SKM-1 (cell line): ENCODE data around the gene LENEP.

Source experiments
- DNase-seq: peaks from one replicate; lab custom pipeline; 2025; ENCODE audit not compliant: unreplicated experiment; lab: John Stamatoyannopoulos, UW

The LENEP gene

DNA sequence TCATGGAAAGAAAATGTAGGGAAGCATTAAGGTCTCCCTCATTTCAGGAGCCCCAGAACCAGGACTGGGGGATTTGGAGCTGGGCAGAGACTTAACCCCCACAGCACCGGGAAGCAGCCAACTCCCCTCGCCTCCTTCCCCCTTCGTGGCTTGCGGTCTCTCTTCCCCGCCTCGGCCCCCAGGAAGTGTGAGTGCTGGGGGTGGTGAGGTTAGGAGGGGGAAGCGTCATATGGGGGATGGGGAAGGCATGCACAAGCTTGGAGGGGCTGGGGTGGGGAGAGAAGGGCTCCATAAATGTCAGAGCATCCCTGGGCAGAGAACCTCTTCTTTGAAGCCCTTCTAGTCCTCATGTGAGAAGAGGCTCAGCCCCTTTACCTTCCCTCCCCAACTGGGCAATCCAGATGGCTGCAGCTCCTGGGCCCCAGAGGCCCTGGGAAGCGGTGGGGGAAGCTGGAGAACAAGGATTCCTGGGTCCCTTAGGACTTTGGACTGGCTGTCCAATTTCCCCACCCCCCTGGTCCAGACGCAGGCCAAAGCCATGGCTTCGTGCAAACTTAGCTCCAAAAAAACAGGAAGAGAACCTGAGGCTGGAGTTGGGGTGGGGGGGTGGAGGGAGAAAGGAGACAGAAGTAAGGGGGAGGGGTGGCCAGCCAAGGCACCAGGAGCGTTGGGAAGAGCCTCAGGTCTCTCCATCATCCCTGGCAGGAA, 17.0 kb downstream of the LENEP start:
- peak; percentile 77 for DNase-seq

DNA sequence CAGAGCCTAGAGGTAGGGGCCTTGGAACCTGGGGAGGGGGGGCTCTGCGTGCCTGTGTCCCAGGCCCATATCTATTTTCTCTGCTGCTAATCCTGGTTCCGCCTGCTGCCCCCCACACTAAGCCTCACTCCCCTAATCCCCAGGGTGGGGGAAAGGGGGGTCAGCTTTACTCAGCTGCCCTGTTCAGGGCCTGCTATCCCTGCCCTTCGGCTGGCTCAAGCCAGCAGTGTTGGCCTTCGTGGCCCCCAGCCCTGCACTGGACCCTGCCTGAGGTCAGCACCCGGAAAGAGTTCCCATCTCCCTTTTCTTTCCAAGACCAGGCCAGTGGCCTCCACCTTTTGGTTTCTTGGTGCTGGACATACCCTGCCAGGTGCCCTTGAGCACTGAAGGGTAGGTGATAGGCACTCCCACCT, 17.6 kb downstream of the LENEP start:
- DNase-seq, result no peak

DNA sequence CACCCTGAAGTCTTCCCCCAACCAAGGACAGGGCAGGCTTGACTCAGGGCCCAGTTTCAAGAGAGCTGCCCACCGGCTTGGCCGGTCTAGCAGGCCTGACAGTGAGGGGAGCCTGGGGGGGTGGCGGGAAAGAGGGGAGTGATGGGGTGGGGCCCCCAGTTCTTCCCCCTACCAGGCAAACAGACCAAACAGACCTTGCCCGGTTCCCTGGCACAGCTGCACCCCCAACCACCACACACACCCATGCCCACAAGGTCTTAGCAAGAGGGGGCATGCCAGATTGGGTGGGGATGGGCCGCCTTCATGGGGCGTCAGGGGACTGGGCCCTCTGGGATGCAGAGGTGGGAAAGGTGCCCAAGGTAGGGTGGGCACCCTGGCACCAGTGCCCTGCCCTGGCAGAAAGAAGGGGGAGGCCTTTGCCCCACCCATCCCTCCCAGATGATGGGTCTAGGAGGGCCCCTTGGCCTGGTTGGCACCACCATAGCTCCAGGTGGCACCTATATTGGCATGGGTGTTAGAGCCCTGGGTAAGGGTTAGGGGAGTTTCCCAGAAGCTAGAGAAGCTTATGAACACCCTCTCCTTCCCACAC, 18.1 kb downstream of the LENEP start:
- DNase-seq, result no peak

DNA sequence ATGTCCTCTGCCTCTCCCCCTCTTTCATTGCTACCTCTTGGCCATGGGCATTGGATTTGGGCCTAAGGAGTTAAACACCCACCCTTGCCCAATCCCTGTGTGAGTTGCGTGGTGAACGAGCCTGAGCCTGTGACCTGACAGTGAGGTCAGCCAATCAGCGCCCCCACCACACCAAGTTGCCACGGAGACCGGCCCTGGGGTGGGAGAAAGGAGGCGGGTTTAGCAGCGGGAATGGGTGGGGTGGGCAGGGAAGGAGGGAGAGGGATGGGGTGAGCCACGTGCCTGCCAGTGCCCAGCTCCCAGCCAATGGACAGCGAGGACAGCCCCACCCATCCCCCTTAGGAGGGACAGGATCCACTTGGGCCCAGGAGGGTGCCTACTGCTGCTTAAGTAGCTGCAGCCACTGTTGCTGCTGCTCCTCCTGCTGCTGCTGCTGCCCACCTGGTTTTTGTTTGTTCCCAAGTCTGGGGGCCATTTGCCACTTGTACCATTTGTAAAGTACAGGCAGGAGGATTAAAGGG, 18.7 kb downstream of the LENEP start:
- no peak for DNase-seq

GRCh38 chr1:155012776-155013602, 19.6 kb downstream of the LENEP start:
- no peak for DNase-seq

- no peak for DNase-seq
Observed at GRCh38 chr1:155013632-155014031, 20.2 kb downstream of the LENEP start.

GRCh38 chr1:155014709-155015508, 21.5 kb downstream of the LENEP start:
- DNase-seq, result no peak

- DNase-seq, result no peak
Observed at GRCh38 chr1:155015527-155016230, 22.3 kb downstream of the LENEP start.

DNA sequence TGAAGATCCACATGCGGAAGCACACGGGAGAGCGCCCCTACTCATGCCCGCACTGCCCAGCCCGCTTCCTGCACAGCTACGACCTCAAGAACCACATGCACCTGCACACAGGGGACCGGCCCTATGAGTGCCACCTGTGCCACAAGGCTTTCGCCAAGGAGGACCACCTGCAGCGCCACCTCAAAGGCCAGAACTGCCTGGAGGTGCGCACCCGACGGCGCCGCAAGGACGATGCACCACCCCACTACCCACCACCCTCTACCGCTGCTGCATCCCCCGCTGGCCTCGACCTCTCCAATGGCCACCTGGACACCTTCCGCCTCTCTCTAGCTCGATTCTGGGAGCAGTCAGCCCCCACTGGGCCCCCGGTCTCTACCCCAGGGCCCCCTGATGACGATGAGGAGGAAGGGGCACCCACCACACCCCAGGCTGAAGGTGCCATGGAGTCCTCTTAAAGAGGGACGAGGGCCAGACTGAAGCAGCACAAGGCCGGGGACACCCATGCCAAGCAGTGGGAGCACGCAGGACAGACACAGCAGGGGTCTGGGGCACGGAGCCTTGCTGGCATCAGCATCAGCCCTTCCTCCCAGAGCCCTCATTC, 22.9 kb downstream of the LENEP start:
- DNase-seq, result no peak

DNA sequence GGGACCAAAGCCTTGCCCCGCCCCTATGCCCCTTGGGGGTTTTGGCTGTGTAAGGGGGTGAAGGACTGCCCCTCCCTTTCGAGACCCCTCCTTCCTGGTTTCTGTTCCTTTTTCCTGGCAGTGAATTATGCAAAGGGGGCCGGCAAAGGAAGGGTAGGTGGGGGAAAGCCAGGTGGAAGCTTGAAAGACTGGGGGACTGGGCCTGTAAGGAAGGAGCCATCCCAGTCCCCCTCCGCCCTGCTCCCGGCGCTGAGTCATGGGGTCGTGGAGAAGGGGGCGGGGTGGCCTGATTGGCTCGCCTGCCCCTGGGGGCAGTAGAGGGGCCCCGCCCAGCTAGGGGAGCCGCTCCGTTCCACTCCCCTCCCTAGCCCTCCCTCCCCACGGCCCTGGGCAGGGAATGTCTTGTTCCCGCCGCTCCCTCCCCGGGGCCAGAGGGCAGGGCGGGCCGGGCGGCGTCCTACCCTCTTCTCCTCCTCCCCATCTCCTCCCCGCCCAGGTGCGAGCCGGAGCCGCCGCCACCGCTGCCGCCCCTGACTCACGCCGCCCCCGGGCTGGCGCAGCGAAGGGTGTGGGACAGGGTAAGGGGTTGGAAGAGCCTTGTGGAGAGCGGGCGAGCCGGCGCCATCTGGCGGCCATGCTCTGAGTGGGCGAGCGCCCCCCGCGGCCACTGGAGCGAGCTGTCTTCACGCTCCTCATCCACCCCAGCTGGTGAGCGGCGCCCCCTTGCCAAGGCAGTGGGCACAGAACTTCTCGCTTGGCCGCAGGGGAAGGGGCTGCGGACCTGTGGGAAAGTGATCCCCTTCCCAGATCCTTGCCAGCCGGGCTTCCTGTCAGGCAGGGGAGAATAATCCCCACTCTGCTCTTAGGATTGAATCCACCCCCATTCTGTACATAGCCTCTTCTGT, 23.9 kb downstream of the LENEP start:
- DNase-seq, result peak; percentile 85

DNA sequence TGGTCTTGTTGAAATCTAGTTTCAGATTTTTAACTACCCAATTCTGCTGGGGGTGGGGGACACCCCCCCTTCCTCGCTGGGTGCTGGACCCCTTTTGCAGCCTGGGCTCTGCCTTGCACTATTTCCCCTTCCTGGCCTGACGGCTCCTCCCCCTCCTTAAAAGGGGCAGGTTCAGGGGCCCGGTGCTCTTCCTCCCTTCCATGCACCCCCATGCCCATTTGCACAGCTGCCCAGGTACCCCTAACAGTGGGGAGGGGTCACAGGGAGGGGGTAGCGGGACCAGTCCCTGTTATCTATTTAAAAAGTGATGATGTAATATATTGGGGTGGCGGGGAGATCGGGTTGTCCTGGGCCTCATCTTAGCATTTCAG, 24.5 kb downstream of the LENEP start:
- DNase-seq, result no peak

GRCh38 chr1:155018617-155019348, 25.4 kb downstream of the LENEP start:
- DNase-seq, result no peak

- no peak for DNase-seq
Observed at GRCh38 chr1:155019377-155020245, 26.2 kb downstream of the LENEP start.

GRCh38 chr1:155022136-155022926, 28.9 kb downstream of the LENEP start:
- no peak for DNase-seq

DNA sequence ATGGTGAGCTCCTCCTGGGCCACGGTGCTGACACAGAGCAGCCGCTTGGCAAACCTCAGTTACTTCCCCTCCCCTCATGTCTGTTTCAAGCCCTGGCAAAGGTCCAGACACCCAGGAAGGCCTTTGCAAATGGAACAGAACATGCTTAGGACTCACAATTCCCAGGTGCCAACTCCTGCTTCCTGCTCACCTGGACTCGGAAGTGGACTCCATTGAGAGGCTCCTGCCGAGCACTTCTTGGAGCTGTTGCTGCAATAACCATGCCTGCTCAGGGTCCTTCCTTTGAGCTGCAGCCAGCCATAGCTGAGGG, 29.5 kb downstream of the LENEP start:
- peak; percentile 46 for DNase-seq

GRCh38 chr1:155023627-155024026, 30.2 kb downstream of the LENEP start:
- DNase-seq, result no peak

DNA sequence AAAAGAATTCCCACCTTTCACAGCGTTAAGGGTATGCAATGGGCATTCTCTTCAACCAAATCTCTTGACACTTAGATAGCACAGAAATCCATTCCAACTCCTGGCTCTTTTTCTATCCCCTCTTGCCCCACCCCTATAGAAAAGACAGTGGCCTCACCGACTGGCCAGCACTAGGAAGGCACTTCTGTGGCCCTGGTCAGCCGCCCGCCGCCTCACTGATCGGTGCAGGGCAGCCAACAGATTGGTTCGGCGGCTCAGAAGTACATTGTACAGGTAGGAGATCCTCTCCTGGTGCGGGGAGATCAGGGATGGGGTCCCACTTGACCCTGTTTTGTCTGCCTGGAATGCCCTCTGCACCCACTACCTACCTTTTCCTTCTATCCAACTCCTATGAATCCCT, 30.9 kb downstream of the LENEP start:
- DNase-seq, result no peak
